AG04449 (cell line): Measurements from ENCODE around the gene ADD2.

Source experiments
- CTCF ChIA-PET: fragments of 350-600 bp; formaldehyde crosslinking; extraction: SDS; loops from one replicate; lab custom pipeline; 2021; ENCODE audit warnings: antibody characterized with exemption; lab: Yijun Ruan, JAX
- POLR2A ChIA-PET: fragments of 400-600, 350-600 bp; formaldehyde crosslinking; extraction: SDS; loops from one replicate; lab custom pipeline; 2020; ENCODE audit warnings: antibody characterized with exemption, inconsistent platforms; lab: Yijun Ruan, JAX
- DNase-seq: peaks from one replicate; pipeline ENCODE4 v3.0.0-alpha.2; 2010; ENCODE audit warnings: low read depth, low spot score
- H3K4me3 ChIP-seq: 2 replicates; pipeline ENCODE4 v1.5.1; 2011; ENCODE audit warnings: low read depth, mild to moderate bottlenecking, control low read depth, low read length
- TF ChIP-seq, protein P1 (sequence below): IDR thresholded peaks from one replicate; pipeline ENCODE4 v1.5.1; 2011; ENCODE audit warnings: mild to moderate bottlenecking, moderate library complexity, low read length, control low read depth, inconsistent platforms; ENCODE audit not compliant: insufficient read depth; ENCODE audit errors: missing control alignments

Gene ADD2

DNA sequence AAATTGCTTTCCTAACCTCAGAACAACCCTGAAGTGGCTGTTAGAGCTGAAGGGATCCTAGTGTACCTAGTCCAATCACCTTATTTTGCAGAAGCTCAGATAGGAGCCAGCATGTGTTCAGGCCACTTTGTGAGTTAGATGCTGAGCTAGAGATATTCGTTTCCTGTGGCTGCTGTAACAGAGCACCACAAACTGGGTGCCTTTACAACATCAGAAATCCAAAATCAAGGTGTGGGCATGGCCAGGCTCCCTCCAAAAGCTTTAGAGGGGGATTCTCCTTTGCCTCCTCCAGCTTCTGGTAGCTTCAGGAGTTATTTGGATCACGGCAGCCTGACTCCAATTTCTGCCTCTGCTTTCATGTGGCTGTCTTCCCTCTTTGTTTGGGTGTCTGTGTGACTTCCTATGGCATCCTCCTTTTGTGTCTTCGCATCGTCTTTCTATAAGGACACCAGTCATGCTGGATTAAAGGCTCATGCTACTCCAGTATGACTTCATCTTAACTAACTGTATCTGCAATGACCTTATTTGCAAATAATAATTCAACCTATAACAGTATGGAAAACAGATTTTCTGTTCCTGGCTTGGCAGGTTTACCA lies 128.1 kb downstream of the ADD2 start:
- no peak for DNase-seq
- no peak overlapping the region for H3K4me3 ChIP-seq
- POLR2A ChIA-PET: no interaction called here
- CTCF ChIA-PET: interaction anchor here (1.0 to 2.8 kb wide), 4 partner anchors 16 to 337 kb away, joined by 3 to 17 read pairs (median 4); partner anchors contain the start of gene FAM136A
- TF ChIP-seq, protein P1, sequence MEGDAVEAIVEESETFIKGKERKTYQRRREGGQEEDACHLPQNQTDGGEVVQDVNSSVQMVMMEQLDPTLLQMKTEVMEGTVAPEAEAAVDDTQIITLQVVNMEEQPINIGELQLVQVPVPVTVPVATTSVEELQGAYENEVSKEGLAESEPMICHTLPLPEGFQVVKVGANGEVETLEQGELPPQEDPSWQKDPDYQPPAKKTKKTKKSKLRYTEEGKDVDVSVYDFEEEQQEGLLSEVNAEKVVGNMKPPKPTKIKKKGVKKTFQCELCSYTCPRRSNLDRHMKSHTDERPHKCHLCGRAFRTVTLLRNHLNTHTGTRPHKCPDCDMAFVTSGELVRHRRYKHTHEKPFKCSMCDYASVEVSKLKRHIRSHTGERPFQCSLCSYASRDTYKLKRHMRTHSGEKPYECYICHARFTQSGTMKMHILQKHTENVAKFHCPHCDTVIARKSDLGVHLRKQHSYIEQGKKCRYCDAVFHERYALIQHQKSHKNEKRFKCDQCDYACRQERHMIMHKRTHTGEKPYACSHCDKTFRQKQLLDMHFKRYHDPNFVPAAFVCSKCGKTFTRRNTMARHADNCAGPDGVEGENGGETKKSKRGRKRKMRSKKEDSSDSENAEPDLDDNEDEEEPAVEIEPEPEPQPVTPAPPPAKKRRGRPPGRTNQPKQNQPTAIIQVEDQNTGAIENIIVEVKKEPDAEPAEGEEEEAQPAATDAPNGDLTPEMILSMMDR: no peak

- no peak for DNase-seq
- TF ChIP-seq, protein P1: no peak
- H3K4me3 ChIP-seq: no peak overlapping the region
- CTCF ChIA-PET: interaction anchor here (1.0 to 2.8 kb wide), 4 partner anchors 9 to 336 kb away, joined by 3 to 17 read pairs (median 4); partner anchors contain the start of gene FAM136A
- POLR2A ChIA-PET: no interaction called here
Measured at GRCh38 chr2:70638561-70638960, 129.4 kb downstream of the ADD2 start.

DNA sequence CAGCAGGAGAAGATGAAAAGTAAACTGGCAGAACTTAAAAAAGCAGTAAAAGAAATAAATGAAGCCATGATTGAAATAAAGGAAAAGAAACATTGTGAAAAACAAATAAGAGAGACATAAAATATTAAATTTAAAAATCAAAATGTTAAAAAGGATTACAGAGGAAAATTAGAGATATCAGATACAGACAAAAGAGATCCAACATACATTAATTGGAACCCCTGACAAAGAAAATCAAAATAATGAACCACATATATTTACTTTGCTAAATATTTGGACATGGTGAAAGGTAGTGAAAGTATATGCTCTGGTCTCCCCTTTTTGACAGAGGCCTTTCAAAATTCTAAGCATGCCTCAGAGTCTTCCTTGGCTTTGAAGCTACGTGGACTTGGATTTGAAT lies 134.5 kb downstream of the ADD2 start:
- ChIA-PET CTCF (interaction anchor here (1.1 to 1.3 kb wide), 2 partner anchors 15 to 16 kb away, joined by 3 to 5 read pairs; no protein-coding TSS in a partner anchor), POLR2A (no interaction called here)
- DNase-seq: no peak
- TF ChIP-seq, protein P1: no peak
- no peak overlapping the region for H3K4me3 ChIP-seq

DNA sequence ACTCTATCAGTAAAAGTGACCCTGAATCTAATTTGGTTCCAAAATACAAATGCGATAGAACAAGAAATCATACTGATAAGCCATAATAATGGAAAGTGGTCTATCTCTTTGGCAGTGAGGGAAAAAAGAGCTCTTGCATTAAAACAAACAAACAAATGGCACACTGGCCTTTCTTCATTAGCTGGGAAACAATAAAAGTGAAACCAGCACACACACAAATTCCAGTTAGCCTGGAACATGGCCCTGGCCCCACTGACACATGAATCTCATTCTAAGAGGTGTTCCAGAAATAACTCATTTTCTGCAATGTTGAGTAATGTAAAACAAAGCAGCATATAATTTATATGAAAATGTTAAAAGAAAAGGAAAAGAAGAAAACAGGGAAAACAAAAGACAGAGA lies 135.0 kb downstream of the ADD2 start:
- DNase-seq: no peak
- TF ChIP-seq, protein P1: no peak
- ChIA-PET POLR2A (no interaction called here), CTCF (interaction anchor here (1.1 kb wide), 1 partner anchor 15 kb away, joined by 5 read pairs; no protein-coding TSS in a partner anchor)
- no peak overlapping the region for H3K4me3 ChIP-seq

DNA sequence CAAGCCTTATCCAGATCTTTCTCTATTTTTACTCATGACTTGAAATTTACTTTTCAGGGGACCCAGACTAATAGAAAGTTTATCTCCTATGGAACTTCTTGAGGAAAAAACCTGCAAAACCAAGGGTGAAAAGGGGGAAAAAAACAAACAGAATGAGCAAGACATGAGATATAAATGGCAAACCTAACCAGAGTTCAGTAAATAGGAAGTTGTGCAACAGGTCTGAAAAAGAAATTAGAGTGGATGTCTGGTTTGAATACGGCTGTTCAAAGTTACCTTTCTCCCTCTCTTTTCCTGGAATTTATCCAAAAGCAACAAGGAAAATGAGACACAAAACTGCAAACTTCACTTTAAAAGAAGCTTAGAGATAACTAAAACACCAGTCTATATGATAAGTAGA lies 135.6 kb downstream of the ADD2 start:
- ChIA-PET CTCF (interaction anchor here (1.1 kb wide), 1 partner anchor 15 kb away, joined by 5 read pairs; no protein-coding TSS in a partner anchor), POLR2A (no interaction called here)
- no peak for DNase-seq
- TF ChIP-seq, protein P1: no peak
- H3K4me3 ChIP-seq: no peak overlapping the region

DNA sequence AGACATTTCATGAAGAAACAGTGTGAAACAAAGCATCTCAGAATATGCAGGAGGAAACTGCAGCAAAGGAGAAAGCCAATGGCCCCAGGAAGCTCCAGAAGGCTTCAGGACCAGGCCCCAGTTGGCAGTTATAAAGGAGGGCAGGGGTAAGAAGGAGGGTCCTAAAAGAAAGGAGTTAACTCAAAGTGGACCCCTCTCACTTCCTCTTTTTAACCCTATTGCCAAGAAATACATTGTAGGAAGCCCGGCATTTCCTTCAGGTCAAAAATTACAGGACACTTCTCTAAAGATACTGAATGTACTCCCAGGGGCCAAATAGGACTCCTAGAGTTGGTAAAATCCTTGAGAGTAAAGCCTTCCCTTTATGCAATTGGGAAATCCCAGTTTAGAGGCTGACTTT lies 137.2 kb downstream of the ADD2 start:
- H3K4me3 ChIP-seq: no peak overlapping the region
- POLR2A ChIA-PET: no interaction called here
- DNase-seq: no peak
- CTCF ChIA-PET: interaction anchor here (5.1 kb wide), 1 partner anchor 13 kb away, joined by 37 read pairs; no protein-coding TSS in a partner anchor
- TF ChIP-seq, protein P1: no peak
